ENCODE measurements around the gene ACP7.

- TF ChIP-seq EP300 (IDR thresholded peaks at IDR 0.05) (no peak), CTCF (IDR thresholded peaks at IDR 0.05) (no peak), POLR2A (IDR thresholded peaks at IDR 0.05; ENCODE audit: low read depth) (no peak), POLR2AphosphoS5 (IDR thresholded peaks at IDR 0.05) (no peak)
Observed at GRCh38 chr19:39128516-39129079, 44.4 kb downstream of the ACP7 start.

Measured in esophagus muscularis mucosa (tissue), 4 donors.